CD4-positive, alpha-beta T cell (primary cell): ENCODE results near the gene LHFPL3. TPM values are rescaled to one million over a fixed set of nuclear protein-coding genes. Genes with fewer than 3 reads are reported as not detected.

Source experiments
- ATAC-seq: fragments of 200-7000 bp; cut with Tn5 transposase; one replicate; pipeline ENCODE4 v1.10.0; 2022; ENCODE audit warnings: mild to moderate bottlenecking; ENCODE audit not compliant: poor library complexity
- CTCF ChIA-PET: fragments of 350-600 bp; sonication (Branson Sonifier 250); formaldehyde crosslinking; loops from one replicate; lab custom pipeline; 2021; ENCODE audit warnings: antibody characterized with exemption, inconsistent platforms; lab: Charles Lee
- POLR2A ChIA-PET: fragments of 350-600 bp; sonication (Branson Sonifier 250); formaldehyde crosslinking; loops from one replicate; lab custom pipeline; 2021; ENCODE audit warnings: antibody characterized with exemption, inconsistent platforms; lab: Charles Lee
- DNase-seq, 14 experiments: peaks; one replicate each; pipeline ENCODE4 v3.0.0-alpha.2; 2013 to 2020; ENCODE audit warnings: mixed read lengths in 2 of 14
- H3K27ac ChIP-seq, 2 donors: one replicate each; pipeline versions ENCODE4 v1.5.1 to v1.7.0; 2013; ENCODE audit warnings: low read length in 2 of 2, low read depth in 1 of 2, mild to moderate bottlenecking in 1 of 2
- H3K27me3 ChIP-seq, 2 experiments: 1 replicate in 1 of 2; 2 replicates in 1 of 2; pipeline versions ENCODE4 v1.6.1 to v1.7.0; 2013; ENCODE audit warnings: low read length in 2 of 2, control low read depth in 1 of 2, mild to moderate bottlenecking in 1 of 2, moderate library complexity in 1 of 2; ENCODE audit not compliant: insufficient read depth in 2 of 2, control insufficient read depth in 1 of 2
- H3K36me3 ChIP-seq: one replicate; pipeline ENCODE4 v1.6.1; 2013; ENCODE audit warnings: low read length, control low read depth; ENCODE audit not compliant: insufficient read depth
- H3K4me1 ChIP-seq: one replicate; pipeline ENCODE4 v1.6.1; 2013; ENCODE audit warnings: low read length, control low read depth; ENCODE audit not compliant: insufficient read depth
- H3K4me3 ChIP-seq: one replicate; pipeline ENCODE4 v1.5.1; 2013; ENCODE audit warnings: mild to moderate bottlenecking, low read length, moderate library complexity
- H3K9me3 ChIP-seq, 2 experiments: 1 replicate in 1 of 2; 2 replicates in 1 of 2; pipeline versions ENCODE4 v1.6.1 to v1.7.0; 2013; ENCODE audit warnings: low read length in 2 of 2, mild to moderate bottlenecking in 2 of 2, control low read depth in 1 of 2, moderate library complexity in 1 of 2; ENCODE audit not compliant: control insufficient read depth in 1 of 2, insufficient read depth in 1 of 2
- H3K27ac Mint-ChIP-seq: one replicate; pipeline ENCODE4 v1.8.0; 2020; ENCODE audit warnings: mixed read lengths
- H3K27me3 Mint-ChIP-seq: one replicate; pipeline ENCODE4 v1.8.0; 2021; ENCODE audit warnings: mixed read lengths
- H3K36me3 Mint-ChIP-seq: one replicate; pipeline ENCODE4 v1.8.0; 2021; ENCODE audit warnings: low read depth, mixed read lengths
- H3K4me1 Mint-ChIP-seq: one replicate; pipeline ENCODE4 v1.8.0; 2021; ENCODE audit warnings: low read depth, mixed read lengths
- H3K4me3 Mint-ChIP-seq: one replicate; pipeline ENCODE4 v1.8.0; 2020; ENCODE audit warnings: mild to moderate bottlenecking, mixed read lengths
- H3K9me3 Mint-ChIP-seq: one replicate; pipeline ENCODE4 v1.8.0; 2020; ENCODE audit warnings: mixed read lengths
- CTCF ChIP-seq: fragments of 200-600 bp; IDR thresholded peaks from one replicate; pipeline ENCODE4 v1.8.0; 2022; ENCODE audit warnings: antibody characterized with exemption, mild to moderate bottlenecking
- intact Hi-C, 2 experiments: fragments of 100-400 bp; cut with DNase I in 1 of 2; cut with micrococcal nuclease in 1 of 2; formaldehyde crosslinking; loops; one replicate each; pipeline versions ENCODE4 v1.15.1 to v1.9.0; 2023 to 2025; cut with DNase I, micrococcal nuclease
- total RNA-seq, 174 experiments: library from RNA in 2 of 174; stranded (reverse) in 2 of 174; gene quantifications; one replicate each; pipeline ENCODE4 v1.2.3 and lab custom pipeline; 2021 to 2026

Gene LHFPL3
- total RNA-seq, 2 experiments from 2014 or later: not detected

GRCh38 chr7:104791080-104791479 lies 462.7 kb downstream of the LHFPL3 start:
- Histone ChIP-seq H3K4me1 (no peaks in the 10 kb centered on the region), H3K27me3 (peaks cover 5 to 6% of the 10 kb centered on the region in 2 experiments), H3K4me3 (no peak overlapping the region), H3K27ac (no peak overlapping the region), H3K9me3 (no peaks in the 10 kb centered on the region), H3K36me3 (no peaks in the 10 kb centered on the region)
- Mint-ChIP-seq H3K9me3 (no peaks in the 10 kb centered on the region), H3K4me1 (no peaks in the 10 kb centered on the region), H3K27me3 (peaks cover 36% of the 10 kb centered on the region), H3K36me3 (no peaks in the 10 kb centered on the region), H3K27ac (no peak overlapping the region), H3K4me3 (no peak overlapping the region)
- ChIA-PET CTCF (no interaction called here), POLR2A (no interaction called here)
- DNase-seq: no peak
- no peak for TF ChIP-seq CTCF
- no peak for ATAC-seq
- intact Hi-C loops: no loop called here

GRCh38 chr7:104793066-104793465 lies 464.7 kb downstream of the LHFPL3 start:
- Mint-ChIP-seq H3K4me3 (no peak overlapping the region), H3K27me3 (peaks cover 36% of the 10 kb centered on the region), H3K36me3 (no peaks in the 10 kb centered on the region), H3K9me3 (no peaks in the 10 kb centered on the region), H3K27ac (no peak overlapping the region), H3K4me1 (no peaks in the 10 kb centered on the region)
- DNase-seq: no peak
- intact Hi-C loops: no loop called here
- Histone ChIP-seq H3K36me3 (no peaks in the 10 kb centered on the region), H3K4me3 (no peak overlapping the region), H3K27ac (no peak overlapping the region), H3K4me1 (no peaks in the 10 kb centered on the region), H3K27me3 (peaks cover 5 to 6% of the 10 kb centered on the region in 2 experiments), H3K9me3 (no peaks in the 10 kb centered on the region)
- CTCF ChIA-PET: no interaction called here
- ATAC-seq: no peak
- TF ChIP-seq CTCF: no peak
- POLR2A ChIA-PET: no interaction called here

- ChIA-PET CTCF (no interaction called here), POLR2A (no interaction called here)
- DNase-seq (no peak), ATAC-seq (no peak)
- Mint-ChIP-seq H3K27ac (no peak overlapping the region), H3K36me3 (no peaks in the 10 kb centered on the region), H3K9me3 (no peaks in the 10 kb centered on the region), H3K4me1 (no peaks in the 10 kb centered on the region), H3K4me3 (no peak overlapping the region), H3K27me3 (peaks cover 36% of the 10 kb centered on the region)
- Histone ChIP-seq H3K9me3 (no peaks in the 10 kb centered on the region), H3K27ac (no peak overlapping the region), H3K27me3 (peaks cover 5 to 6% of the 10 kb centered on the region in 2 experiments), H3K4me1 (no peaks in the 10 kb centered on the region), H3K4me3 (no peak overlapping the region), H3K36me3 (no peaks in the 10 kb centered on the region)
- TF ChIP-seq CTCF: no peak
- intact Hi-C loops: no loop called here
Observed at GRCh38 chr7:104794154-104794553, 465.8 kb downstream of the LHFPL3 start.
